HCT116 (cell line): ENCODE data around the gene EVL. TPM values are rescaled to one million over a fixed set of nuclear protein-coding genes. Genes with fewer than 3 reads are reported as not detected.

Source experiments
- ATAC-seq: fragments of 200-7000 bp; cut with Tn5 transposase; 2 replicates; pipeline ENCODE4 v1.9.1; 2020; ENCODE audit warnings: mild to moderate bottlenecking, moderate library complexity
- BruUV-seq: library from RNA; stranded (reverse); fragments of 400-500 nt; replicated peaks from 2 replicates; lab custom pipeline; 2021; lab: Mats Ljungman, UMichigan
- CTCF ChIA-PET: fragments of 300-600 bp; sonication (Branson Sonifier 250); formaldehyde crosslinking; loops from one replicate; lab custom pipeline; 2021; ENCODE audit warnings: antibody characterized with exemption; lab: Charles Lee
- POLR2A ChIA-PET: fragments of 300-600, 350-600 bp; sonication (Branson Sonifier 250); formaldehyde crosslinking; loops from one replicate; lab custom pipeline; 2021; ENCODE audit warnings: antibody characterized with exemption; lab: Charles Lee
- RAD21 ChIA-PET, 2 experiments: fragments of 300-600 bp; sonication (Branson Sonifier 250); formaldehyde crosslinking; loops; one replicate each; lab custom pipeline; 2023; ENCODE audit warnings: low total read pairs in 2 of 2; ENCODE audit not compliant: uncharacterized antibody in 2 of 2, unreplicated experiment in 2 of 2, low non-redundant PET in 1 of 2; lab: Charles Lee
- DNase-seq: peaks from one replicate; pipeline ENCODE4 v3.0.0-alpha.2; 2010; ENCODE audit warnings: low read depth, low spot score
- H2AFZ ChIP-seq: fragments of 200-600 bp; shearing (Covaris generic), sonication (generic); 2 replicates; pipeline ENCODE4 v1.6.1; 2017; ENCODE audit warnings: low read depth, mixed run types, mixed read lengths, antibody characterized with exemption, low read length; ENCODE audit not compliant: poor library complexity, severe bottlenecking
- H3K27ac ChIP-seq: 2 replicates; pipeline ENCODE4 v1.5.1; 2012; ENCODE audit warnings: low read depth, low read length
- H3K27me3 ChIP-seq: fragments of 200-600 bp; sonication (generic); 2 replicates; pipeline ENCODE4 v1.6.1; 2016; ENCODE audit warnings: mixed run types, low read length, mixed read lengths; ENCODE audit not compliant: insufficient read depth
- H3K36me3 ChIP-seq, 2 experiments: fragments of 200-500 bp in 1 of 2; fragments of 200-600 bp in 1 of 2; sonication (Bioruptor generic) in 1 of 2; sonication (generic) in 1 of 2; 2 replicates each; pipeline versions ENCODE4 v1.5.1 to v1.6.1; 2014 to 2016; ENCODE audit warnings: low read length in 2 of 2, inconsistent platforms in 1 of 2, mixed read lengths in 1 of 2, mixed run types in 1 of 2; ENCODE audit not compliant: insufficient read depth in 2 of 2, control insufficient read depth in 1 of 2
- H3K4me1 ChIP-seq, 2 experiments: fragments of 200-600 bp in 1 of 2; sonication (generic) in 1 of 2; 2 replicates each; pipeline versions ENCODE4 v1.5.1 to v1.6.1; 2012 to 2017; ENCODE audit warnings: low read length in 2 of 2, inconsistent platforms in 1 of 2, mild to moderate bottlenecking in 1 of 2, mixed read lengths in 1 of 2, mixed run types in 1 of 2, moderate library complexity in 1 of 2; ENCODE audit not compliant: insufficient read depth in 2 of 2, control insufficient read depth in 1 of 2
- H3K4me2 ChIP-seq: fragments of 200-600 bp; sonication (generic); 2 replicates; pipeline ENCODE4 v1.6.1; 2017; ENCODE audit warnings: mixed run types, low read length, mixed read lengths
- H3K4me3 ChIP-seq, 2 experiments: fragments of 200-600 bp in 1 of 2; sonication (generic) in 1 of 2; replicated peaks in 1 of 2; 2 replicates each; pipeline ENCODE4 v1.5.1; 2011 to 2016; ENCODE audit warnings: low read length in 2 of 2, control low read depth in 1 of 2, low read depth in 1 of 2, mild to moderate bottlenecking in 1 of 2, mixed read lengths in 1 of 2, mixed run types in 1 of 2
- H3K79me2 ChIP-seq: fragments of 200-600 bp; sonication (generic); 2 replicates; pipeline ENCODE4 v1.6.1; 2017; ENCODE audit warnings: mild to moderate bottlenecking, mixed run types, low read length, moderate library complexity, mixed read lengths; ENCODE audit not compliant: insufficient read depth
- H3K9ac ChIP-seq: fragments of 200-600 bp; sonication (generic); 2 replicates; pipeline ENCODE4 v1.6.1; 2016; ENCODE audit warnings: low read length, mixed read lengths
- H3K9me2 ChIP-seq: fragments of 200-600 bp; sonication (generic), shearing (Covaris generic); 2 replicates; pipeline ENCODE4 v1.6.1; 2017; ENCODE audit warnings: mixed run types, mild to moderate bottlenecking, moderate library complexity; ENCODE audit not compliant: insufficient read depth
- H3K9me3 ChIP-seq, 2 experiments: fragments of 200-500 bp in 1 of 2; fragments of 200-600 bp in 1 of 2; sonication (Bioruptor generic) in 1 of 2; sonication (generic) in 1 of 2; 2 replicates each; pipeline ENCODE4 v1.6.1; 2014 to 2017; ENCODE audit warnings: low read length in 2 of 2, mixed read lengths in 2 of 2, inconsistent platforms in 1 of 2, low read depth in 1 of 2, mild to moderate bottlenecking in 1 of 2, mixed run types in 1 of 2, moderate library complexity in 1 of 2; ENCODE audit not compliant: control insufficient read depth in 1 of 2, insufficient read depth in 1 of 2
- H4K20me1 ChIP-seq: fragments of 200-600 bp; sonication (generic), shearing (Covaris generic); 2 replicates; pipeline ENCODE4 v1.6.1; 2017; ENCODE audit warnings: mixed run types, mild to moderate bottlenecking, moderate library complexity; ENCODE audit not compliant: insufficient read depth
- ELF1 ChIP-seq: IDR thresholded peaks from 2 replicates; pipeline ENCODE4 v1.6.1; 2012; ENCODE audit warnings: low read depth, borderline replicate concordance
- FOSL1 ChIP-seq: IDR thresholded peaks from 2 replicates; pipeline ENCODE4 v1.6.1; 2012; ENCODE audit warnings: low read depth
- SP1 ChIP-seq: IDR thresholded peaks from 2 replicates; pipeline ENCODE4 v1.6.1; 2012; ENCODE audit warnings: low read depth
- ZFX ChIP-seq: fragments of 450-650 bp; IDR thresholded peaks from 2 replicates; pipeline ENCODE4 v1.6.1; 2017
- intact Hi-C: fragments of 100-400 bp; cut with micrococcal nuclease; formaldehyde crosslinking; loops from 2 replicates; pipeline ENCODE4 v1.10.0; 2022
- total RNA-seq: library from RNA; stranded (reverse); gene quantifications from one replicate; pipeline ENCODE4 v1.2.1, GENCODE V29; 2021; ENCODE audit not compliant: unreplicated experiment
- TF ChIP-seq, protein P1 (sequence below): IDR thresholded peaks from 2 replicates; pipeline ENCODE4 v1.6.1; 2012; ENCODE audit warnings: low read depth
- TF ChIP-seq, protein P2 (sequence below), 3 experiments: fragments of 200-600 bp in 1 of 3; sonication (generic) in 1 of 3; IDR thresholded peaks in 2 of 3; conservative IDR thresholded peaks in 1 of 3; 2 replicates each; pipeline ENCODE4 v1.5.1; 2012 to 2017; ENCODE audit warnings: low read depth in 2 of 3, low read length in 2 of 3, antibody characterized with exemption in 1 of 3, borderline replicate concordance in 1 of 3, control low read depth in 1 of 3, mild to moderate bottlenecking in 1 of 3, mixed read lengths in 1 of 3, mixed run types in 1 of 3, moderate library complexity in 1 of 3; ENCODE audit not compliant: insufficient read depth in 1 of 3
- TF ChIP-seq, protein P3 (sequence below): IDR thresholded peaks from 2 replicates; pipeline ENCODE4 v1.6.1; 2011; ENCODE audit warnings: mild to moderate bottlenecking, low read length, moderate library complexity; ENCODE audit not compliant: insufficient replicate concordance; ENCODE audit errors: extremely low read depth

The EVL gene
- total RNA-seq, 1 experiment from 2014 or later, result 19.9 TPM

DNA sequence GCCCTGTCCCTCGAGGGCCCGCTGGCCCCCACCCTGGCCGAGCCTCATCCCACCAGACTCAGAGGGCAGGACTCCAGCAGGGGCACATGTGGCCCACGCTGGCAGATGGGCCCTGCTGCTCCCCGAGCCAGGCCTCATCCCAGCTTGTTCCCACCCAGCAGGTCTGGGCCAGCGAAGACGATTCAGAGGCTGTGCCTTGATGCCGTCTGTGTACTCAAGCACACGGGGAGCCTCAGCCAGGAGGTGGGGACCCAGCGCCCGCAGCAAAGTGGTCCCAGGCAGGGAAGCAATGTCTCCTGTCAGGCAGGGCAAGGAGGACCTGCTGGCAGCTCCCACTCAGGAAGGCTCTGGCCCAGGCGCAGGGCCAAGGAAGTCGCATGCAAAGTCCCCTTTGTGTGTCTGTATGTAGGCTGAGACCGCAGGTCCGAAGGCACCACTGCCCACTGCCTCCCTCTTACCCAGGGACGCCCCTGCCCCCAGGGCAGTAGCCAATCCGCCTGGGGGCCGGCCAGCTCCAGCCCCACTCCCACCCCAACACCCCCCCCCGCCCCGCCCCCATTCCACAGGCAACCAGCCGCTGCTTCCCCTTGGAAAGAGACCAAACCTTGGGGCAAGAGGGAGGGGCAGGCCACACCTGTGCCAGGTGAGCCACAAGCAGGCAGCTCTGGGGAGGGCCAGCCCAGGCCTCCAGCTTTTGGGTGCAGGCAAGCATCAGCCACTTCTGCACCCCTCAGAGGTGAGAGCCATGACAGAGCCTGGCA lies 84.8 kb downstream of the EVL start (continued):
- TF ChIP-seq, protein P1, sequence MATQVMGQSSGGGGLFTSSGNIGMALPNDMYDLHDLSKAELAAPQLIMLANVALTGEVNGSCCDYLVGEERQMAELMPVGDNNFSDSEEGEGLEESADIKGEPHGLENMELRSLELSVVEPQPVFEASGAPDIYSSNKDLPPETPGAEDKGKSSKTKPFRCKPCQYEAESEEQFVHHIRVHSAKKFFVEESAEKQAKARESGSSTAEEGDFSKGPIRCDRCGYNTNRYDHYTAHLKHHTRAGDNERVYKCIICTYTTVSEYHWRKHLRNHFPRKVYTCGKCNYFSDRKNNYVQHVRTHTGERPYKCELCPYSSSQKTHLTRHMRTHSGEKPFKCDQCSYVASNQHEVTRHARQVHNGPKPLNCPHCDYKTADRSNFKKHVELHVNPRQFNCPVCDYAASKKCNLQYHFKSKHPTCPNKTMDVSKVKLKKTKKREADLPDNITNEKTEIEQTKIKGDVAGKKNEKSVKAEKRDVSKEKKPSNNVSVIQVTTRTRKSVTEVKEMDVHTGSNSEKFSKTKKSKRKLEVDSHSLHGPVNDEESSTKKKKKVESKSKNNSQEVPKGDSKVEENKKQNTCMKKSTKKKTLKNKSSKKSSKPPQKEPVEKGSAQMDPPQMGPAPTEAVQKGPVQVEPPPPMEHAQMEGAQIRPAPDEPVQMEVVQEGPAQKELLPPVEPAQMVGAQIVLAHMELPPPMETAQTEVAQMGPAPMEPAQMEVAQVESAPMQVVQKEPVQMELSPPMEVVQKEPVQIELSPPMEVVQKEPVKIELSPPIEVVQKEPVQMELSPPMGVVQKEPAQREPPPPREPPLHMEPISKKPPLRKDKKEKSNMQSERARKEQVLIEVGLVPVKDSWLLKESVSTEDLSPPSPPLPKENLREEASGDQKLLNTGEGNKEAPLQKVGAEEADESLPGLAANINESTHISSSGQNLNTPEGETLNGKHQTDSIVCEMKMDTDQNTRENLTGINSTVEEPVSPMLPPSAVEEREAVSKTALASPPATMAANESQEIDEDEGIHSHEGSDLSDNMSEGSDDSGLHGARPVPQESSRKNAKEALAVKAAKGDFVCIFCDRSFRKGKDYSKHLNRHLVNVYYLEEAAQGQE, result no peak
- TF ChIP-seq, all 23 proteins: peak for 0

DNA sequence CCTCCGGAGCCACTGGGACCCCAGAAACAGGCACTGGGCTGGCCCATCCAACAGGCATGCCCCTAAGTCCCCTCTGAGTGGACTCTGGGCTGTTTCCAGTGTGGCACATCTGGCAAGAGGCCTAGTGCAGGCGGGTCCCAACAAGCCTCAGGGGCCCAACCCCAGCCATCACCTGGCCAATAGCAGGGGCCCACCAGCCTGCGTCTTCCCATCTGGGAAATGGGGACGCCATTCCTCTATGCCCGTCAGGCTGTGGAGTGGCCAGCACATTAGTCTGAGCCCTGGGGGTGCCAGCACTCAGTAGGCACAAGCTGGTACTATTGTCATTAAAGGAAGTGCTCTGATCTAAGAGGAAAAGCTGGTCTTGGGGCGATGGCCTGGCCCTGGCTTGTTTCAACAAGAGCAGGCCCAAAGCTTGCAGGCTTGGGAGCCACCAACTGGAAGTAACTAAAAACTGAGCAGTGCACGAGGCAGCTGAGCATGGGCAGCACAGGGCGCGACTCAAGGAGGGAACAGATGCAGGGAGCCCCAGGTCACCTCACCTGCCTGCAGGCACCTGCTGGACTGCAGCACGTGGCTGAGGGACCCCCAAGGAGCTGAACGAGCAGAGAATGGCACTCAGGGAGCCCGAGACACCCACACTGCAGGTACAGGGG lies 85.8 kb downstream of the EVL start:
- no peaks in the 10 kb centered on the region for H4K20me1 ChIP-seq
- RAD21 ChIA-PET, result no interaction called here
- ATAC-seq (no peak), DNase-seq (no peak)
- TF ChIP-seq ELF1 (no peak), ZFX (no peak), SP1 (no peak), FOSL1 (no peak)
- TF ChIP-seq, protein P2, sequence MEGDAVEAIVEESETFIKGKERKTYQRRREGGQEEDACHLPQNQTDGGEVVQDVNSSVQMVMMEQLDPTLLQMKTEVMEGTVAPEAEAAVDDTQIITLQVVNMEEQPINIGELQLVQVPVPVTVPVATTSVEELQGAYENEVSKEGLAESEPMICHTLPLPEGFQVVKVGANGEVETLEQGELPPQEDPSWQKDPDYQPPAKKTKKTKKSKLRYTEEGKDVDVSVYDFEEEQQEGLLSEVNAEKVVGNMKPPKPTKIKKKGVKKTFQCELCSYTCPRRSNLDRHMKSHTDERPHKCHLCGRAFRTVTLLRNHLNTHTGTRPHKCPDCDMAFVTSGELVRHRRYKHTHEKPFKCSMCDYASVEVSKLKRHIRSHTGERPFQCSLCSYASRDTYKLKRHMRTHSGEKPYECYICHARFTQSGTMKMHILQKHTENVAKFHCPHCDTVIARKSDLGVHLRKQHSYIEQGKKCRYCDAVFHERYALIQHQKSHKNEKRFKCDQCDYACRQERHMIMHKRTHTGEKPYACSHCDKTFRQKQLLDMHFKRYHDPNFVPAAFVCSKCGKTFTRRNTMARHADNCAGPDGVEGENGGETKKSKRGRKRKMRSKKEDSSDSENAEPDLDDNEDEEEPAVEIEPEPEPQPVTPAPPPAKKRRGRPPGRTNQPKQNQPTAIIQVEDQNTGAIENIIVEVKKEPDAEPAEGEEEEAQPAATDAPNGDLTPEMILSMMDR (IDR thresholded peaks at IDR 0.05 in 2 of 3, conservative IDR thresholded peaks at IDR 0.05 in 1 of 3; ENCODE audit: borderline replicate concordance in 1 of 3, insufficient read depth in 1 of 3, low read depth in 2 of 3, low read length in 2 of 3), result no peak
- TF ChIP-seq, protein P3, sequence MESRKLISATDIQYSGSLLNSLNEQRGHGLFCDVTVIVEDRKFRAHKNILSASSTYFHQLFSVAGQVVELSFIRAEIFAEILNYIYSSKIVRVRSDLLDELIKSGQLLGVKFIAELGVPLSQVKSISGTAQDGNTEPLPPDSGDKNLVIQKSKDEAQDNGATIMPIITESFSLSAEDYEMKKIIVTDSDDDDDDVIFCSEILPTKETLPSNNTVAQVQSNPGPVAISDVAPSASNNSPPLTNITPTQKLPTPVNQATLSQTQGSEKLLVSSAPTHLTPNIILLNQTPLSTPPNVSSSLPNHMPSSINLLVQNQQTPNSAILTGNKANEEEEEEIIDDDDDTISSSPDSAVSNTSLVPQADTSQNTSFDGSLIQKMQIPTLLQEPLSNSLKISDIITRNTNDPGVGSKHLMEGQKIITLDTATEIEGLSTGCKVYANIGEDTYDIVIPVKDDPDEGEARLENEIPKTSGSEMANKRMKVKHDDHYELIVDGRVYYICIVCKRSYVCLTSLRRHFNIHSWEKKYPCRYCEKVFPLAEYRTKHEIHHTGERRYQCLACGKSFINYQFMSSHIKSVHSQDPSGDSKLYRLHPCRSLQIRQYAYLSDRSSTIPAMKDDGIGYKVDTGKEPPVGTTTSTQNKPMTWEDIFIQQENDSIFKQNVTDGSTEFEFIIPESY, result no peak
- intact Hi-C loops, result no loop called here
- H2AFZ ChIP-seq, result no peak overlapping the region
- no peak overlapping the region for H3K4me2 ChIP-seq
- no peaks in the 10 kb centered on the region for H3K79me2 ChIP-seq
- peaks cover 9 to 11% of the 10 kb centered on the region in 2 experiments; a peak in 2 of 4 replicates for H3K9me3 ChIP-seq
- H3K36me3 ChIP-seq, result no peaks in the 10 kb centered on the region
- H3K9me2 ChIP-seq, result no peaks in the 10 kb centered on the region
- H3K4me1 ChIP-seq, result no peaks in the 10 kb centered on the region; a peak in 1 of 4 replicates
- BruUV-seq, result no TSS peak
- CTCF ChIA-PET, result no interaction called here
- no peak overlapping the region for H3K9ac ChIP-seq
- no peak overlapping the region for H3K4me3 ChIP-seq
- no peaks in the 10 kb centered on the region for H3K27me3 ChIP-seq
- no peak overlapping the region for H3K27ac ChIP-seq
- POLR2A ChIA-PET, result no interaction called here
